Measurements from ENCODE around the gene CPXM2.

The CPXM2 gene

GRCh38 chr10:123821136-123821535 lies 70.5 kb downstream of the CPXM2 start:
- Histone ChIP-seq H3K27me3 (ENCODE audit: insufficient read depth, low read length) (no peaks in the 10 kb centered on the region), H3K4me3 (ENCODE audit: low read length) (no peak overlapping the region), H3K27ac (ENCODE audit: low read depth, low read length) (no peak overlapping the region), H3K9me3 (ENCODE audit: insufficient read depth, low read depth, low read length) (no peaks in the 10 kb centered on the region), H3K36me3 (ENCODE audit: insufficient read depth, low read length) (no peaks in the 10 kb centered on the region), H3K9ac (ENCODE audit: low read depth, low read length) (no peak overlapping the region), H3K4me1 (ENCODE audit: insufficient read depth, low read length) (no peaks in the 10 kb centered on the region)
- 91% methylated on average over 2 of the region's 2 CpGs for whole genome bisulfite sequencing

- Histone ChIP-seq H3K27me3 (ENCODE audit: insufficient read depth, low read length) (no peaks in the 10 kb centered on the region), H3K4me1 (ENCODE audit: insufficient read depth, low read length) (peaks cover 10% of the 10 kb centered on the region; the same call in 1 of the 2 replicates), H3K27ac (ENCODE audit: low read depth, low read length) (no peak overlapping the region), H3K9ac (ENCODE audit: low read depth, low read length) (no peak overlapping the region), H3K36me3 (ENCODE audit: insufficient read depth, low read length) (no peaks in the 10 kb centered on the region), H3K4me3 (ENCODE audit: low read length) (no peak overlapping the region), H3K9me3 (ENCODE audit: insufficient read depth, low read depth, low read length) (0 out of 2 replicates have a peak, but pooled peaks cover 3% of the 10 kb centered on the region)
Observed at GRCh38 chr10:123809632-123810031, 82.0 kb downstream of the CPXM2 start.

DNA sequence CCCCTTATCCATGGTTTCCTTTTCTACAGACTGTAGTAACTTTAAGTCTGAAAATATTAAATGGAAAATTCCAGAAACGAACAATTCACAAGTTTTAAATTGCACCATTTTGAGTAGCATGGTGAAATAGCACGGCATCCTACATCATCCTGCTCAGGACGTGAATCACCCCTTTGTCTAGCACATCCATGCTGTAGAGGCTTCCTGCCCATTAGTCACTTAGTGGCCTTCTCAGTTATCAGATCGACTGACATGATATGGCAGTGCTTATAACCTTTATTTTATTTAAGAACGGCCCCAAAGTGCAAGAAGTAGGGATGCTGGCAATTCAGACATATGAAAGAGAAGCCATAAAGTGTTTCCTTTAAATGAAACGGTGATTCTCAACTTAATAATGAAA lies 82.7 kb downstream of the CPXM2 start:
- Histone ChIP-seq H3K4me1 (ENCODE audit: insufficient read depth, low read length) (peaks cover 10% of the 10 kb centered on the region; the same call in 1 of the 2 replicates), H3K9me3 (ENCODE audit: insufficient read depth, low read depth, low read length) (0 out of 2 replicates have a peak, but pooled peaks cover 2% of the 10 kb centered on the region), H3K4me3 (ENCODE audit: low read length) (no peak overlapping the region), H3K27me3 (ENCODE audit: insufficient read depth, low read length) (no peaks in the 10 kb centered on the region), H3K9ac (ENCODE audit: low read depth, low read length) (no peak overlapping the region), H3K36me3 (ENCODE audit: insufficient read depth, low read length) (no peaks in the 10 kb centered on the region), H3K27ac (ENCODE audit: low read depth, low read length) (no peak overlapping the region)
- 87% methylated on average over 6 of the region's 6 CpGs for WGBS

DNA sequence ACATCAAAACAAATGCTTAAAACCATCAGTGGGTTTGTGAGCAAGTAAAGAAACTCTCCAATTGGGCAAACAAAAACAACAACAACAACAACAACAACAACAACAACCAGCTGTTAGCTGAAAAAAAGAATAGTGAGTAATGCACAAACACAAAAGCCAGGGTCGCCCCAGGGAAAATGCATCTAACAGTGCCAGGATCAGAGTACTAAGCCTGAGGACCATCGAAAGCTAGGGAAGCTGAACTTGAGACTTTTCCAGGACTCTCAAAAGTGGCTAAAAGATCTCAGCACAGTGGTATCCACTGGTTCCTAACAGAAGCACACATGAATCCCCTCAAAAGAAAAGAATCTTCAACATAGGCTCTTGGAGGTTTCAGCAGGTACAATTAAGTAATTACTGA lies 83.3 kb downstream of the CPXM2 start:
- H3K27ac ChIP-seq (ENCODE audit: low read depth, low read length): no peak overlapping the region
- H3K9ac ChIP-seq (ENCODE audit: low read depth, low read length): no peak overlapping the region
- no peak overlapping the region for H3K4me3 ChIP-seq (ENCODE audit: low read length)
- H3K9me3 ChIP-seq (ENCODE audit: insufficient read depth, low read depth, low read length): no peaks in the 10 kb centered on the region
- no peaks in the 10 kb centered on the region for H3K36me3 ChIP-seq (ENCODE audit: insufficient read depth, low read length)
- H3K27me3 ChIP-seq (ENCODE audit: insufficient read depth, low read length): no peaks in the 10 kb centered on the region
- 68% methylated on average over 2 of the region's 2 CpGs for WGBS
- peaks cover 10% of the 10 kb centered on the region; the same call in 1 of the 2 replicates for H3K4me1 ChIP-seq (ENCODE audit: insufficient read depth, low read length)

DNA sequence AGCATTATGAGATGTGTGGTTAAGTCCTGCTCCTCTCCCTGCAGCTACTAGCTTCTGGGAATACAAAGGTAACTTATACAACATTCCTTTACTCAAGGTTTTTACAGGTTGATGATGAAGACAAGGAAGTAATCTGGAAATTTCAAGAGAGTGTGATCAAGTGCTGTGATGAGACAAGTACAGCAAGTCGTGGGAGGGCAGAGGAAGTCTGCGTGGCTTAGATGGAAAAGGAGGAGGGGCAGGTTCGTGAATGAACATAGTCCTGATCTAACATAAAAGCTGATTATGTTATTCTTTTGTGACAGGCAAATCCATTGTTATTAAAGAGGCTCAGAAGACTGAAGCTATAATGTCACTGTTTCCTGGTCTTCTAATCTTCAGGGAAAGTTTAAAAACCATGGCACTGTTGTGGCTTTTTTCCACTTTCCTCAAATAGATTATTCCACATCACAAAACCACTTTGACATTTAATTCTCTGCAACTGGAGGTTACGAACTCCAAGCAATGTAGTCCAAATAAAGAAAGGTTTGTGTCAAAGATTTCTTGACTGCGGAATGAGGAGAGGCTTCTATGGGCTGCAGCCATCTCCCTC lies 84.1 kb downstream of the CPXM2 start:
- Histone ChIP-seq H3K9ac (ENCODE audit: low read depth, low read length) (no peak overlapping the region), H3K36me3 (ENCODE audit: insufficient read depth, low read length) (no peaks in the 10 kb centered on the region), H3K9me3 (ENCODE audit: insufficient read depth, low read depth, low read length) (no peaks in the 10 kb centered on the region), H3K27me3 (ENCODE audit: insufficient read depth, low read length) (no peaks in the 10 kb centered on the region), H3K4me3 (ENCODE audit: low read length) (no peak overlapping the region), H3K27ac (ENCODE audit: low read depth, low read length) (no peak overlapping the region), H3K4me1 (ENCODE audit: insufficient read depth, low read length) (peaks cover 10% of the 10 kb centered on the region; the same call in 1 of the 2 replicates)
- WGBS: 80% methylated on average over 5 of the region's 5 CpGs

GRCh38 chr10:123804716-123805115 lies 86.9 kb downstream of the CPXM2 start:
- 94% methylated on average over 3 of the region's 3 CpGs for WGBS
- H3K36me3 ChIP-seq (ENCODE audit: insufficient read depth, low read length): no peaks in the 10 kb centered on the region
- H3K27me3 ChIP-seq (ENCODE audit: insufficient read depth, low read length): no peaks in the 10 kb centered on the region
- H3K27ac ChIP-seq (ENCODE audit: low read depth, low read length): no peak overlapping the region
- H3K4me1 ChIP-seq (ENCODE audit: insufficient read depth, low read length): peaks cover 14% of the 10 kb centered on the region
- no peak overlapping the region for H3K4me3 ChIP-seq (ENCODE audit: low read length)
- no peak overlapping the region for H3K9ac ChIP-seq (ENCODE audit: low read depth, low read length)
- no peaks in the 10 kb centered on the region for H3K9me3 ChIP-seq (ENCODE audit: insufficient read depth, low read depth, low read length)

- no peaks in the 10 kb centered on the region for H3K27me3 ChIP-seq (ENCODE audit: insufficient read depth, low read length)
- WGBS: 84% methylated on average over 7 of the region's 7 CpGs
- H3K36me3 ChIP-seq (ENCODE audit: insufficient read depth, low read length): no peaks in the 10 kb centered on the region
- no peaks in the 10 kb centered on the region for H3K9me3 ChIP-seq (ENCODE audit: insufficient read depth, low read depth, low read length)
- no peak overlapping the region for H3K27ac ChIP-seq (ENCODE audit: low read depth, low read length)
- H3K4me3 ChIP-seq (ENCODE audit: low read length): no peak overlapping the region
- no peak overlapping the region for H3K9ac ChIP-seq (ENCODE audit: low read depth, low read length)
- peaks cover 16% of the 10 kb centered on the region for H3K4me1 ChIP-seq (ENCODE audit: insufficient read depth, low read length)
Observed at GRCh38 chr10:123800821-123801220, 90.8 kb downstream of the CPXM2 start.

DNA sequence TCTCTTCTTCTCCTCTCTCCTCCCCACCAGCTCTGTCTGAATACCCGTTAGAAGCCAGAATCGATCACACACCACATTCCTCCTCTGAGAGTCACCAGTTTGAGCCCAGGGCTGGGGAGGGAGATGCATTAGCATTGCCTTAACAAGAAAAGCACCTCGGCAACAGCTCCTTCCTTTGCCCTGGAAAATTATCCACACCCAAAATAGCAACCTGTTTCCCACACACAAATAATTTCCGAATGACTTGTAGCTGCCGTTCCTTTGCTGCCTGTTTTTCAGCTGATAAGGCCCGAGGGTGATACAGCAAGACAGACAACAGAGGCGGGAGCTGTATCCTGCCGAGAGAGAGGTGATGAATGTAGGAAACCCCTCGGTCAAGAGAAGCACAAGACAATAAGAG lies 91.3 kb downstream of the CPXM2 start:
- Histone ChIP-seq H3K27me3 (ENCODE audit: insufficient read depth, low read length) (no peaks in the 10 kb centered on the region), H3K27ac (ENCODE audit: low read depth, low read length) (no peak overlapping the region), H3K4me1 (ENCODE audit: insufficient read depth, low read length) (peaks cover 16% of the 10 kb centered on the region), H3K36me3 (ENCODE audit: insufficient read depth, low read length) (no peaks in the 10 kb centered on the region), H3K9me3 (ENCODE audit: insufficient read depth, low read depth, low read length) (no peaks in the 10 kb centered on the region), H3K4me3 (ENCODE audit: low read length) (no peak overlapping the region), H3K9ac (ENCODE audit: low read depth, low read length) (no peak overlapping the region)
- WGBS: 40% methylated on average over 9 of the region's 9 CpGs

DNA sequence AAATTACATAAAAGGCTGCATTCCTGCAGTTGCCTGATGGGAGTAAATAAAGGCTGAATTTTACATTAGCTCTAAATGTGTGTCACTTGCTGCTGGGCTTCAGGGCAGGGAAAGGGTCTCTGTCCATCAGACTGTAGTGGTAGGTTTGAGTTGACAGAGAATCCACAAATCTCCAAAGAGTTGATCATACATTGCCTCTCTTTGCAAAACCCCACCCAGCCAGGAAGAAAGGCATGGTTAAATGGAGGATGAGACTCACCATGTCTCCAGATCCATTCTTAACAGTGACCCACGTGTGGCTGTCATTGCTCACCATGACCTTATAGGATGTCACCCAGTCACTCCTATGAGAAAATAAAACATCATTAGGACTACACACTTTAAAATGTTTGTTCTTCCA lies 92.8 kb downstream of the CPXM2 start:
- H3K9ac ChIP-seq (ENCODE audit: low read depth, low read length): no peak overlapping the region
- no peak overlapping the region for H3K27ac ChIP-seq (ENCODE audit: low read depth, low read length)
- peaks cover 16% of the 10 kb centered on the region for H3K4me1 ChIP-seq (ENCODE audit: insufficient read depth, low read length)
- 81% methylated on average over 1 of the region's 1 CpG for WGBS
- no peaks in the 10 kb centered on the region for H3K36me3 ChIP-seq (ENCODE audit: insufficient read depth, low read length)
- H3K4me3 ChIP-seq (ENCODE audit: low read length): no peak overlapping the region
- H3K9me3 ChIP-seq (ENCODE audit: insufficient read depth, low read depth, low read length): no peaks in the 10 kb centered on the region
- H3K27me3 ChIP-seq (ENCODE audit: insufficient read depth, low read length): no peaks in the 10 kb centered on the region

DNA sequence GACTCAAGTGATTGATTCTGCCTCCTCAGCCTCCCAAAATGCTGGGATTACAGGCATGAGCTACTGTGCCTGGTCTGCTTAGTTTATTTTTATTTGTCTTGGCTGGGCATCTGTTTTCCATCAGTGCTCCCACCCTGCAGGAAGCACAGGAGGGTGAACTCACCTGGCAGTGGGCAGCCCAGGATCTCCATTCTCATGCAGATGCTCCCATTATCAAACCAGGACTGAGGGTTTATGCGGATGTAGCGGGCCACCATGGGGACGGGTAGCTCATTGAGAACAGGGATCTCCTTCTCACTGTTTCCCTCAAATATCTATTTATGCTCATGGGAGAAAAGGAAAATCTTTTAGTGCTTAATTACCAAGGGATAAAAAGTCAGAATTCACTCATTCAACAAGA lies 93.8 kb downstream of the CPXM2 start:
- Histone ChIP-seq H3K27me3 (ENCODE audit: insufficient read depth, low read length) (no peaks in the 10 kb centered on the region), H3K27ac (ENCODE audit: low read depth, low read length) (no peak overlapping the region), H3K36me3 (ENCODE audit: insufficient read depth, low read length) (no peaks in the 10 kb centered on the region), H3K9me3 (ENCODE audit: insufficient read depth, low read depth, low read length) (no peaks in the 10 kb centered on the region), H3K4me3 (ENCODE audit: low read length) (no peak overlapping the region), H3K9ac (ENCODE audit: low read depth, low read length) (no peak overlapping the region), H3K4me1 (ENCODE audit: insufficient read depth, low read length) (peaks cover 16% of the 10 kb centered on the region)
- 45% methylated on average over 3 of the region's 3 CpGs for WGBS

GRCh38 chr10:123796736-123797135 lies 94.9 kb downstream of the CPXM2 start:
- peaks cover 16% of the 10 kb centered on the region for H3K4me1 ChIP-seq (ENCODE audit: insufficient read depth, low read length)
- H3K27me3 ChIP-seq (ENCODE audit: insufficient read depth, low read length): no peaks in the 10 kb centered on the region
- H3K27ac ChIP-seq (ENCODE audit: low read depth, low read length): no peak overlapping the region
- no peaks in the 10 kb centered on the region for H3K36me3 ChIP-seq (ENCODE audit: insufficient read depth, low read length)
- 87% methylated on average over 5 of the region's 5 CpGs for WGBS
- no peak overlapping the region for H3K9ac ChIP-seq (ENCODE audit: low read depth, low read length)
- 0 out of 2 replicates have a peak, but pooled peaks cover under 1% of the 10 kb centered on the region for H3K9me3 ChIP-seq (ENCODE audit: insufficient read depth, low read depth, low read length)
- no peak overlapping the region for H3K4me3 ChIP-seq (ENCODE audit: low read length)

Data from HUES64 (cell line).